T-helper 17 cell (primary cell): ENCODE measurements around the gene MEP1B. TPM values are rescaled to one million over a fixed set of nuclear protein-coding genes. Genes with fewer than 3 reads are reported as not detected.

ENCODE experiments used
- ATAC-seq: fragments of 150-1000 bp; cut with Tn5 transposase; 2 replicates; pipeline ENCODE4 v1.10.0; 2021; ENCODE audit warnings: mild to moderate bottlenecking, moderate library complexity
- DNase-seq, 3 donors: peaks; one replicate each; pipeline versions ENCODE4 v3.0.0 to v3.0.0-alpha.2; 2020 to 2021
- H3K9me3 ChIP-seq: one replicate; pipeline ENCODE4 v1.7.0; 2013; ENCODE audit warnings: low read length, mild to moderate bottlenecking; ENCODE audit not compliant: control insufficient read depth, poor library complexity, severe bottlenecking
- H3K27ac Mint-ChIP-seq: one replicate; pipeline ENCODE4 v1.8.0; 2022; ENCODE audit warnings: mild to moderate bottlenecking, moderate library complexity, mixed read lengths
- H3K27me3 Mint-ChIP-seq: one replicate; pipeline ENCODE4 v1.8.0; 2022; ENCODE audit warnings: mixed read lengths
- H3K36me3 Mint-ChIP-seq: one replicate; pipeline ENCODE4 v1.8.0; 2022; ENCODE audit warnings: low read depth, mixed read lengths
- H3K4me1 Mint-ChIP-seq: one replicate; pipeline ENCODE4 v1.8.0; 2022; ENCODE audit warnings: mild to moderate bottlenecking, mixed read lengths
- H3K4me3 Mint-ChIP-seq: one replicate; pipeline ENCODE4 v1.8.0; 2022; ENCODE audit warnings: mild to moderate bottlenecking, moderate library complexity, mixed read lengths
- total RNA-seq, 4 donors: library from RNA in 2 of 4; stranded (reverse) in 2 of 4; gene quantifications; one replicate each; pipeline ENCODE4 v1.2.3 and lab custom pipeline; 2022 to 2026

The MEP1B gene
- total RNA-seq, 2 donors from 2014 or later = 0.29 TPM; not detected in 1

DNA sequence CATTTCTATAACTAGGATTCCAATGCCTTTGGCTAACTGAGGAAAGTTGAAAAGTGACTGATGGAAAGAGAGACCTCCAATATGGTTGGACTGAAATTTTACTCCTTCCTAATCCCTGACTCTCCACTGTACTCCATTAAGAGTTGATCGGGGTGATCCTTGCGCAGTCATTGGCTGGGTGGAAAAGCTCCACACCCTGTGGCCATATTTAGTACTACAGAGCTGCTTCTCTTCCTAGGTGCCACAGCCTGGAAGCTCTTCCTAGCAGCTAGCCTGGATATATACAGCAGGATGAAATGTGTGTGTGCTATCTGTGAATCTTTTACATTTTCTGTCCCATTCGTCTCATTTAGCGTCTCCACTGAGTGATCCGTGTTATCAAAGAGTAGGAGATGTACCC lies 71.2 kb downstream of the MEP1B start:
- Mint-ChIP-seq H3K27ac (no peak overlapping the region), H3K27me3 (peaks cover 58% of the 10 kb centered on the region), H3K4me3 (no peak overlapping the region), H3K4me1 (peaks cover 3% of the 10 kb centered on the region), H3K36me3 (no peaks in the 10 kb centered on the region)
- no peak for DNase-seq
- no peaks in the 10 kb centered on the region for H3K9me3 ChIP-seq
- no peak for ATAC-seq

DNA sequence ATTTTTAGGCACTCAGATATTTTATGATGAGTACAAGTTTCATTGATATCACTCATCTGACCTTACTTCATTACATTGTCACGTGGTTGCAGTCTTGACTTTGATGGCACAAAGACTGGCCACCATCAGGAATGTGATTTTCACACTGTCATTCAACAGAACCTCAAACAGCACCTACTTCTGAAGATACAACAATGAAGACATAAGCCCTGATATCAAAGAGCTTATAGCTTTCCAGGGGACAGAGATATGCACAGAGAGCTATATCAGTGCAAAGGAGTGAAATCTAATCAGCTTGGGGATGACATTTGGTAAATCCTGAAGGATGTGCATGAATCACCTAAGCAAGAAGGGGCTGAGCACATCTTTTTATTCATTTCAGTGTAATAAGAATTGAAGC lies 72.3 kb downstream of the MEP1B start:
- ATAC-seq (no peak), DNase-seq (no peak)
- no peaks in the 10 kb centered on the region for H3K9me3 ChIP-seq
- Mint-ChIP-seq H3K27me3 (peaks cover 48% of the 10 kb centered on the region), H3K36me3 (no peaks in the 10 kb centered on the region), H3K27ac (no peak overlapping the region), H3K4me1 (peaks cover 3% of the 10 kb centered on the region), H3K4me3 (no peak overlapping the region)

- ATAC-seq (no peak), DNase-seq (no peak)
- H3K9me3 ChIP-seq = no peaks in the 10 kb centered on the region
- Mint-ChIP-seq H3K36me3 (no peaks in the 10 kb centered on the region), H3K27ac (no peak overlapping the region), H3K27me3 (peaks cover 50% of the 10 kb centered on the region), H3K4me1 (no peaks in the 10 kb centered on the region), H3K4me3 (no peak overlapping the region)
These were observed 74.6 kb downstream of the MEP1B start for GRCh38 chr18:32264401-32264800.

- H3K4me3 Mint-ChIP-seq = no peak overlapping the region
- no peaks in the 10 kb centered on the region for H3K9me3 ChIP-seq
- no peak for ATAC-seq
- no peak overlapping the region for H3K27ac Mint-ChIP-seq
- H3K4me1 Mint-ChIP-seq = peaks cover 3% of the 10 kb centered on the region
- DNase-seq = no peak
- no peaks in the 10 kb centered on the region for H3K36me3 Mint-ChIP-seq
- peaks cover 58% of the 10 kb centered on the region for H3K27me3 Mint-ChIP-seq
These were observed 77.6 kb downstream of the MEP1B start for GRCh38 chr18:32267463-32267862.

Other genes starting within 250 kb of the MEP1B start
- 10 to 100 TPM; 29.2 to 34.1 TPM for gene TRAPPC8, start 246.9 kb upstream of the MEP1B start, total RNA-seq
- gene RNF125, start 171.2 kb upstream of the MEP1B start, total RNA-seq = 10 to 100 TPM; 50.6 to 72.6 TPM
- 100 to 1,000 TPM in 1 of 2 donors, 10 to 100 TPM in 1; 86.8 to 104 TPM for gene RNF138, start 98.2 kb upstream of the MEP1B start, total RNA-seq